GM21528 (cell line): ENCODE measurements around the gene KRT8.

Experiments used
- ATAC-seq: cut with Tn5 transposase; IDR thresholded peaks from one replicate; pipeline ENCODE4 v1.9.1; 2021; ENCODE audit warnings: mild to moderate bottlenecking, moderate library complexity; ENCODE audit not compliant: unreplicated experiment, low FRiP score

KRT8 gene

GRCh38 chr12:52849511-52849910, 55.4 kb downstream of the KRT8 start:
- ATAC-seq = no peak

GRCh38 chr12:52848661-52849255, 56.1 kb downstream of the KRT8 start, which contains the start of gene KRT78:
Gene KRT78, minus strand, starts transcription at chr12:52848994. Its CDS starts 64 bp downstream, at chr12:52848930.
- no peak for ATAC-seq

GRCh38 chr12:52847335-52848102, 57.4 kb downstream of the KRT8 start:
- no peak for ATAC-seq
